Mesodermal cell (in vitro differentiated cells): ENCODE data around the gene SAYSD1.
"Not testable (repeated sequence)": the region's sequence is repeated elsewhere in the genome, so short reads cannot be mapped to it uniquely, and the experiment has no call there.

ENCODE experiments used
- H3K27ac ChIP-seq: 2 replicates; pipeline ENCODE4 v1.7.0; 2013; ENCODE audit warnings: mild to moderate bottlenecking, low read depth, low read length, moderate library complexity; ENCODE audit not compliant: severe bottlenecking
- H3K36me3 ChIP-seq: 2 replicates; pipeline ENCODE4 v1.7.1; 2013; ENCODE audit warnings: mild to moderate bottlenecking, low read length, moderate library complexity; ENCODE audit not compliant: control insufficient read depth, insufficient read depth
- H3K4me1 ChIP-seq: one replicate; pipeline ENCODE4 v1.7.1; 2013; ENCODE audit warnings: mild to moderate bottlenecking, low read length; ENCODE audit not compliant: insufficient read depth, control insufficient read depth, poor library complexity, severe bottlenecking
- H3K4me3 ChIP-seq: 2 replicates; pipeline ENCODE4 v1.7.0; 2013; ENCODE audit warnings: low read length, control low read depth, mild to moderate bottlenecking; ENCODE audit not compliant: insufficient read depth, poor library complexity, severe bottlenecking; ENCODE audit errors: extremely low read depth
- H3K9me3 ChIP-seq: 2 replicates; pipeline ENCODE4 v1.7.1; 2013; ENCODE audit warnings: mild to moderate bottlenecking, low read length, moderate library complexity; ENCODE audit not compliant: control insufficient read depth
- WGBS, 2 experiments: methylation state at CpG; one replicate each; pipeline ENCODE4 v1.1.5; 2013; ENCODE audit warnings: missing lambda C conversion rate in 2 of 2; ENCODE audit not compliant: insufficient coverage in 2 of 2; 5-methylcytosine and 5-hydroxymethylcytosine counted together

The SAYSD1 gene

GRCh38 chr6:39137245-39137644, 22.3 kb upstream of the SAYSD1 start:
- Histone ChIP-seq H3K27ac (no peak overlapping the region), H3K9me3 (no peaks in the 10 kb centered on the region), H3K4me3 (no peak overlapping the region), H3K4me1 (peaks cover 10% of the 10 kb centered on the region), H3K36me3 (no peaks in the 10 kb centered on the region)
- WGBS, 2 experiments, result 13 to 29% methylated on average over 1 of the region's 2 CpGs

- 71 to 92% methylated on average over 3 of the region's 7 CpGs for WGBS, 2 experiments
Observed at GRCh38 chr6:39136207-39136606, 21.2 kb upstream of the SAYSD1 start.

GRCh38 chr6:39134761-39135160, 19.8 kb upstream of the SAYSD1 start:
- H3K4me3 ChIP-seq, H3K4me1 ChIP-seq, H3K36me3 ChIP-seq, H3K9me3 ChIP-seq, H3K27ac ChIP-seq: not testable (repeated sequence)
- 58 to 75% methylated on average over 1 to 3 of the region's 3 CpGs for WGBS, 2 experiments

More at GRCh38 chr6:39136207-39136606, 21.2 kb upstream of the SAYSD1 start:
- not testable (repeated sequence) for H3K36me3 ChIP-seq, H3K4me1 ChIP-seq, H3K27ac ChIP-seq, H3K4me3 ChIP-seq, H3K9me3 ChIP-seq

GRCh38 chr6:39130691-39131090, 15.7 kb upstream of the SAYSD1 start:
- Histone ChIP-seq H3K9me3 (no peaks in the 10 kb centered on the region), H3K4me1 (no peaks in the 10 kb centered on the region), H3K36me3 (no peaks in the 10 kb centered on the region), H3K27ac (no peak overlapping the region), H3K4me3 (no peak overlapping the region)
- WGBS, 2 experiments, result 83% methylated on average over 1 of the region's 1 CpG; no CpG with 5 or more reads in 1 of the 2 experiments

- H3K9me3 ChIP-seq, result no peaks in the 10 kb centered on the region
- H3K4me1 ChIP-seq, result no peaks in the 10 kb centered on the region
- H3K27ac ChIP-seq, result no peak overlapping the region
- H3K36me3 ChIP-seq, result no peaks in the 10 kb centered on the region
- H3K4me3 ChIP-seq, result no peak overlapping the region
Observed at GRCh38 chr6:39128832-39129231, 13.8 kb upstream of the SAYSD1 start.

- no peaks in the 10 kb centered on the region for H3K4me1 ChIP-seq
- H3K27ac ChIP-seq, result no peak overlapping the region
- WGBS, 2 experiments, result 86 to 100% methylated on average over 1 of the region's 3 CpGs
- no peaks in the 10 kb centered on the region for H3K36me3 ChIP-seq
- no peak overlapping the region for H3K4me3 ChIP-seq
- no peaks in the 10 kb centered on the region for H3K9me3 ChIP-seq
Observed at GRCh38 chr6:39128106-39128505, 13.1 kb upstream of the SAYSD1 start.

GRCh38 chr6:39124114-39124513, 9.1 kb upstream of the SAYSD1 start:
- no peak overlapping the region for H3K4me3 ChIP-seq
- no peak overlapping the region for H3K27ac ChIP-seq
- H3K4me1 ChIP-seq, result no peaks in the 10 kb centered on the region
- no peaks in the 10 kb centered on the region for H3K9me3 ChIP-seq
- H3K36me3 ChIP-seq, result no peaks in the 10 kb centered on the region

- Histone ChIP-seq H3K36me3 (no peaks in the 10 kb centered on the region), H3K27ac (no peak overlapping the region), H3K4me1 (no peaks in the 10 kb centered on the region), H3K9me3 (no peaks in the 10 kb centered on the region), H3K4me3 (no peak overlapping the region)
- 92 to 97% methylated on average over 3 of the region's 4 CpGs for WGBS, 2 experiments
Observed at GRCh38 chr6:39118921-39119320, 3.9 kb upstream of the SAYSD1 start.

- no peaks in the 10 kb centered on the region for H3K4me1 ChIP-seq
- H3K27ac ChIP-seq, result peak overlapping the region; percentile 82
- peaks cover 7% of the 10 kb centered on the region for H3K36me3 ChIP-seq
- WGBS, 2 experiments, result 0 to 3% methylated on average over 8 to 9 of the region's 11 CpGs
- H3K4me3 ChIP-seq, result peak overlapping the region; percentile 60
- H3K9me3 ChIP-seq, result no peaks in the 10 kb centered on the region
Observed at GRCh38 chr6:39114388-39114703, 640 bp downstream of the SAYSD1 start.

GRCh38 chr6:39113788-39114187, 1.2 kb downstream of the SAYSD1 start:
- no CpG with 5 or more reads among the region's 1 CpG for WGBS, 2 experiments
- peak overlapping the region; percentile 60 for H3K4me3 ChIP-seq

GRCh38 chr6:39111280-39111679, 3.7 kb downstream of the SAYSD1 start:
- no peaks in the 10 kb centered on the region for H3K9me3 ChIP-seq
- peaks cover 7% of the 10 kb centered on the region for H3K36me3 ChIP-seq
- no peak overlapping the region for H3K27ac ChIP-seq
- H3K4me3 ChIP-seq, result no peak overlapping the region
- H3K4me1 ChIP-seq, result no peaks in the 10 kb centered on the region
- WGBS, 2 experiments, result 100% methylated on average over 1 to 2 of the region's 5 CpGs

More at GRCh38 chr6:39113788-39114187, 1.2 kb downstream of the SAYSD1 start:
- H3K9me3 ChIP-seq, result no peaks in the 10 kb centered on the region
- peaks cover 7% of the 10 kb centered on the region for H3K36me3 ChIP-seq
- no peak overlapping the region for H3K27ac ChIP-seq
- no peaks in the 10 kb centered on the region for H3K4me1 ChIP-seq
